GM21515 (cell line): Measurements from ENCODE around the gene ATP13A4.
"Not testable (repeated sequence)": the region's sequence is repeated elsewhere in the genome, so short reads cannot be mapped to it uniquely, and the experiment has no call there.

ENCODE experiments used
- ATAC-seq: cut with Tn5 transposase; IDR thresholded peaks from one replicate; pipeline ENCODE4 v1.9.1; 2021; ENCODE audit not compliant: unreplicated experiment

Gene ATP13A4

DNA sequence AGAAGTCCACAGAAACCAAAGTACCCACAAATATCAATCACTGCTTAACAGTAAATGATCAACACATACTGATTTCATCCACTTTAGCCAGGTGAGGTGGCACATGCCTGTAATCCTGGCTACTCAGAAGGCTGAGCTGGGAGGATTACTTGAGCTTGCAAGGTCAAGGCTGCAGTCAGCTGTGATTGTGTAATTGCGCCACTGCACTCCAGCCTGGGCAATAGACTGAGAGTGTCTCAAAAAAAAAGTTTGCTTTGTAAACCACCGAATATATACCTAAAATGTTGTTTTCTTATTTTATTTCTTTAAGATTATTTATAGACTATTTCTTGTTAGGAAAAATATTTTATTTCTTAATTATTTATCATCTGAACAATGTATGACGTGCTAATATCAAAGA is 8.7 kb upstream of the ATP13A4 start:
- no peak for ATAC-seq

DNA sequence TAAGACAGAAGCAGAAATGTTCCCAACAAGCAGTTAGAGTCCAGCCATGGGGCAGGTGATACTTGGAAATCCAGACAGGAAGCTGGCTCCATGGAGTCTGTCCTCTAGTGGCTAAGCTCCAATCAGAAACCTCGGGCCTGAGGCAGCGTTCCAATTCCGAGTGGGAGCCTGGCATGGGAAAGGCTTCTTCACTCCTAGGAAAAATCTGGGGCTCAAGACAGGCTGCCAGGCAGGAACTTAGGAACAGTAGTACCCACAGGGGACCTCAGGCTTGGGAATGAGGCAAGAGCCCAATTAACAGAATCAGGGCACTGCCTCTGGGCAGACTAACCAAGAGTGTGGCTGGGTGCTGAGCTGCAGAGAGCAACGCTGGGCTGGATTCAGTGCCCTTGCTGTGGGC is 6.2 kb upstream of the ATP13A4 start:
- no peak for ATAC-seq

DNA sequence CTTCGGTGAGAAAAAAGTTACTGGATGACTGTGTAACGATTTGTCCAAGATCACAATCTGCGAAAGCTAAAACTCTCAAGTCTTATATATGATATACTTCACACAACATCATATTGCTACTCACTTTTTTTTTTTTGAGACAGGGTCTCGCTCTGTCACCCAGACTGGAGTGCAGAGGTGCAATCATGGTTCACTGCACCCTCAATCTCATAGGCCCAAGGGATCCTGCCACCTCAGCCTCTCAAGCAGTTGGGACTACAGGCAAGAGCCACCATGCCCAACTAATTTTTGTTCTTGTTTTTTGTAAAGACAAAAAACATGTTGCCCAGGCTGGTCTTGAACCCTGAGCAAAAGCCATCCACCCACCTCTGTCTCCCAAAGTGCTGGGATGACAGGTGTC is 5.4 kb upstream of the ATP13A4 start:
- ATAC-seq: no peak

DNA sequence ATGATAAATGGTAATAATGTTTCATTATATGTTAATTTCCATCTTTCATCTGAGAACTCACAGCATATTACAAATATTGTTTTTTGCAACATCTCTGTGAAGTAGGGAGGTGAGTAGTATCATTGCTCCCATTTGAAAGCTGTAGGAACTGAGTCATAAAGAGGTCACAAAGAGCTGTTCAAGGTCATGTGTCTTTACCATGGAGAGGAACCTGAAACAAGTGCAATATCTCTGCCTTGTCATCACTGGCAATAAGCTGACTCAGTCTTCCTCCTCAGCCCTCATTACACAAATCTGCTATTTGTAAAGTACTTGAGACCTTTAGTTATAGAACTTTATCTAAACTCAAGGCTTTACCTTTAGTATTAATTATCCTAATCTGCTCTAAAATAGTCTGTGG is 4.4 kb upstream of the ATP13A4 start:
- no peak for ATAC-seq

DNA sequence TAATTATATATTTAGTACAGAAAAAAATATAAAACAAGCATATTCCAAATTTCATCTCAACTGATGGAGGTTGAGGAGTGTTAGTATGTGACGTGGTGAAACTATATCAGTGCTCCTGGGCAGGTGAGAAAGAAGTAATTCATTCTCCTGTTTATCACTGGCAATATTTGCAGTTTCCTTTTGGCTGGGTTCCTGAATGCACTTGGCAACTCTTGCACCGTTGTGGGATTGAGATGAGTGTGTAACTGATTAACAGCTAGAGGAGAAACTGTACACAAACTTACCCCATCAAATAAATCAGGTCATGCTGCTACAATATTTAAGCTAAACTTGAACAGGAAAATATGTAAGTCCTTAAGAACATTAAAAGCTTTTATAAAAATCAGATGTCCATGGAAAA is 2.1 kb upstream of the ATP13A4 start:
- no peak for ATAC-seq

DNA sequence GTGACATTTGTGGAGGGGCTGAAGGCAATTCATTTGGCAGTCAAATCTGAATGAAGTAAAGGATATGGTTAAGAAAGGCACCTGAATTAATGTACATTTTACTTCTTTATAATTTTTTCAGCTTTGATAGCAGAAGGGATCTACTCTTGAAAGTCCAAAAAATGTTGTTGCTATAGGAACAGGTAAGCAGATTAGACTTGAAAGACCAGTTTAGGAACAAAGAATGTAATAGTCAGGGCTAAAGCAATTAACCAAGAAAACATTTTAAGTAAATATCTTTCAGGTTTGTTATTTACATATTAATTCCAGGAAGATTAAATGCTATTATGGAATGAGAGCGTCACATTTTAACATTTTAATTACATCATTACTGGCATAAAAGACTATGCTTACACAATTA is 1.1 kb downstream of the ATP13A4 start:
- no peak for ATAC-seq

DNA sequence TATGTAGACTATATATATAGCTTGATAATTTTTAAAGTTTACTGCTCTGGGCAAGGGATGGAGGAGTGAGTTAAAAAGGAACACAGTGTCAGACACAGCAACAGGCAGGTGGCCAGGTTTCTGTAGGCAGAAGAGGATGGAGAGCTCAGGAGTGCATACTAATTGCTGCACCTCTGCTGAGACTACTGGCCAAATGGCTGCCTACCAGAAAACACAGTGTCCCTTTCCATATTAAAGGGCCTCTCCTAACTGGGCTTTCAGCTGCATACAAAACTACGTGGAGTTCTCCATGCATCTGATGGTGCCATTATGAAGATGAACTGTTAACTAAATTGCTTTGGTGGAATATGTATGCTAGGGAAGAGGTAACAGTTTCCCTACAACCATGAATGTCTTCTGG is 1.8 kb downstream of the ATP13A4 start:
- ATAC-seq: no peak

DNA sequence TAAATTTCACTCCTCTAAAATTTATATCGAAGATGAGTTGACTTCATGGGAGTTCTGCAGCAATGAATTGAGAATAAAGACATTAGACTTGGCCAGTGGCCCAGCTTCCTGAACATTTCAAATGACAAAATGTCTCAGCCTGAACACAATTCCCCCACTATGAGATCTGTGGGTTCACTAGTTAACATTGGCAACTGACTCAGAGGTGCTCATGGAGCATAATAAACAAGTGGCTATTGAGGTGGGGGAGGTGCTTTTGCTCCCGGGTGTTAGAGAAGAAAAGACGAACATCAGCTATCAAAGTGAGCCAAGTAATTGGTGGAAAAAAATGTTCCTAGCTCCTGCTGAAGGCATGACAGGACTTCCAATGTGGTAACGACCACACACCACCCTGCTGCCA is 6.3 kb downstream of the ATP13A4 start:
- ATAC-seq: no peak

DNA sequence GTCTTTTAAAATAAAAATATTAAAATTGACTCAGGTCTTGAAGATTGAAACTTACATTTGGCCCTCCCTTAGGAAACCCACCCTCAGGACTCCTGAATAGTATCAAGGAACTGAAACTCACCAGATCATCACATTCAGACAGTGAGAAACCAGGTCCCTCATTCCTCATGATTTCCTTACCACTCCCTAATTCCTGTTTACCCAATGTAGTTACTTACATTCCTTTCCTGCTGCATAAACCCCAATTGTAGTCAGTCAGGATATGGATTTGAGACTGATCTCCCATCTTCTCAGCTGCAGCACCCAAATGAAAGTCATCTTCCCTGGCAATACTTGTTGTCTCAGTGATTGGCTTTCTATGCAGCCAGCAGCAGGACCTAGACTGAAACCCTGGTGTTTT is 8.6 kb downstream of the ATP13A4 start:
- no peak for ATAC-seq

DNA sequence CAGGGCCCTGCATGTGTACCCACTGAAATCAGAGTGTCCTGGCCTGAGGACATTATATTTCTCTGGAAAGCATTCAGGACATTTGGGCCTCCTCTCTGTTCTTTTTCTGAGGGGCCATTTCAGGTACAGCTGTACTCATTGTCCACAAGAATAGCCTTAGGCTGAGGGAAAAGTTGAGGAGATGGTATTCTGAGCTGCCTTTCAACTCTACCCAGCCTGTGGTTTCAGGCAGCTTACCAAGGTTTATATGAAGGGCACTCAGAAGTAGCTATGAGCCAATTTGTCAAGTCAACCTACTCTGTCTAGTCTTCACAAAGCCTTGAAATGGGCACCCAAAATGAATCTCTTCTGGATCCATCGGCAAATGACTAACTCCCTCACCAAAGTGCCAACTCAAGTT is 9.4 kb downstream of the ATP13A4 start:
- ATAC-seq: no peak

DNA sequence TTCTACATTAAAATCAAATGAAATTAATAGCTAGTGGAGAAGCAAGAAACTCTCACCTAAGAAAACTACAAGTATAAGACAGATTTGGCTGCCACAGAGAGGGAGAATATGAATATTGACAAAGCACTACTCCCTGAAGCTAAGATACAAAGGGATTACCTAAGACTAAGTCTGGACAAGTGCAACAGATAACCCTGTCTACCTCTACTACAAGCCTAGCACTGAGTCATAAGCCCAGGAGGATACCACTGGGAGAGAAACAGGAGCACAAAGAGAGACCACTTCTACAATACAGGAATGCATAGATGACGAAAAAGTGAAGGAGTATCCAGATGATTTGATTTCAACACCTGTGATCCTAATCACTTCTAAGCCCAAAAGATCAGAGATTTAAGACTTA is 10.4 kb downstream of the ATP13A4 start:
- no peak for ATAC-seq

DNA sequence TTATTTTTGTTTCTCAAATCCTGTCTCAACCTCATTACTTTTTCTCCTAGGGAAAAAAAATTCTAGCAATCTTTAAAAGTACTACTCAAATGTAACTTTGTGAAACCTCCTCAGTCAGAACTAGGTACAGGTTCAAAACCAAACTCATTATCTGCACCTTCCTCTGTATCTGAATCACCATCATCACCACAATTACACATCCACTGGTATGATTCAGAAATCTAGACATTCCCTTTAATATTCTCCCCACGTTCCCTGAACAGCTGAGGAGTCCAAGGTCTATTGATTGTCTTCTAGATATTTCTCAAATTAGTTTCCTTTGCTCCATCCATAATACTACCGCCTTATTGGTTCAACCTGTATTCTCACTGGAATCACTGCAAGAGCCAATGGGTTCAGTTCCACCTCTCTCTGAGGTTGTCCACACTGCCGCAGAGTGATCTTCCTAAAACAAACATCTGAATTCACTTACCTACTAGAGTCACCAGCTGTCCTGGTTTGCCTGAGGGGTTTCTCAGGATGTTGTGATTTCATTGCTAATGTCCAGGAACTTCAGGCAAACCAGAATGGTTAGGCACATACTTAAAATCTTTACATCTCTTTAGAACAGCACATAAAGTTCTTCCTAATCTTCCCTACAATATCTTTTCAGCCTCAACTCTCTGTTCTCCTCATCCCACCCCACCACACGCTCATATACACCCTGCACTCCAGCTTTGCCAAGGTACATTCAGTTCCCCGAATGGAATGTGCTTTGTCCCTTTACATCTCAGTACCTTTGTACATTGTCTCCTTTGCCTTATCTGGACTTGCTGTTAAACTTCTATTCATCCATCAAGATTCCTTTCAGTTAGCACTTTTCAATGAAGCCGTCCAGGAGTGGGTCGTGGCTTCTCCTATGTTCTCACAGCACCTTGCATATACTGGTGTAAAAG is 24.2 kb downstream of the ATP13A4 start:
- no peak for ATAC-seq

DNA sequence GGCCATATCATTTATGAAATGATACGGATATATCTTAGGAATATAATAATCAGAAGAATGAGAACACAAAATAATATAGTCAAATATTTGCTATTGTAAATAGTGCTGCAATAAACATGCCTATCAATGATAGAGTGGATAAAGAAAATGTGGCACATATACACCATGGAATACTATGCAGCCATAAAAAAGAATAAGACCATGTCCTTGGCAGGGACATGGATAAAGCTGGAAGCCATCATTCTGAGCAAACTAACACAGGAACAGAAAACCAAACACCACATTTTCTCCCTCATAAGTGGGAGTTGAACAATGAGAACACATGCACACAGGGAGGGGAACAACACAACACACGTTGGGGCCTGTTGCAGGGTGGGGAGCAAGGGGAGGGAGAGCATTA is 28.6 kb downstream of the ATP13A4 start:
- ATAC-seq: not testable (repeated sequence)

DNA sequence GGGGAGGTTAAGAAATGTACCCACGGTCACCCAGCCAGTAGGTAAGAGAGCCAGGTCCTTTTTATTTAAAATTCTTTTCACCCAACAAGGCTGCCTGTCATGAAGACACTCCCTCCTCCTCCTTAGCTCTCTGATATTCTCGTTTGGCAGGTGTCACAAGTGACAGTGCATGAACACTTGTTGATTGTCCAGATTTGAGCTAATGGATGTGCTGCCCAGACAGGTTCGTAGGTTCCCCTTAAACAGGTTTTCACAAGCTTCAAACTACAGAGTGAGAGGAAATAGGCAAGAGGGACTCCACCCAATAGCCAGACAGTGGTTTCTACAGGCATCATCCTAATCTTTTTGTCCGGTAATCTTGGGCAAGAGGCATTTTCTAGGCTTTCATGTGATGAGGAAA is 32.2 kb downstream of the ATP13A4 start:
- no peak for ATAC-seq

DNA sequence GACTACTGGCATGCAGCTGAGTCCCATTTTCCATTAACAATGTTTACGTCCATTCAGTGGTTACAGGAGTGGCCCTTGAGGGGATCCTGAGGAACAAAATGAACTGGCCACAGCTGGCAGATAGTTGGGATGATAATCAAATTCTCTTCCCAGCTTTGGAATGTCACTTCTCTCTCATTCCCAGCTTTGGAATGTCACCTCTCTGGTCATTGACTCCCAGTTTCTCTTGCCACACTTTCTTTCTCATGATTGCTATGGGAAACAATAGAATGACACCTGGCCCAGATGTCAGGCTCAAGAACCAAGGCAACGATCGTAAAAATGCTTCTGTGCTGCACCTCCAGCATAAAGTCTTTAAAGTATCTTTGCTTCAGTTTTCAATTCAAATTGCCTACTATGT is 34.0 kb downstream of the ATP13A4 start:
- no peak for ATAC-seq

DNA sequence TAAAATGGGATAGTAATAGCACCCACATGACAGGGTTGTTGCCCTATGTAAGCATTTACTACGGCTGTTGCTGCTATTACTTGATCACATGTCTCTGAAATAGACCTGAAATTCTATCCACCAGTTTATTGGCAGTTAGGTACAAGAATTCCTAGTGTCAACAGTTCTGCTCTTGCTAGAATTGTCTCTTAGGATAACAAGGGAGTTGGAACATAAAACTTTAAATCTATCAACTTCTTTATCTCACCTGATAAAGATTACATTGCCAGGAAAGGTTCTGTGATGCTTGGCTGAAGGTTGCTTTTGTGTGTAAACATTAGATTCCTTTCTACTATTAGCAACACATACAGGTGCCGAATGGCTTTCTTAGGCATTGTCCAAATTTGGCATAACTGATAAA is 38.7 kb downstream of the ATP13A4 start:
- ATAC-seq: no peak

DNA sequence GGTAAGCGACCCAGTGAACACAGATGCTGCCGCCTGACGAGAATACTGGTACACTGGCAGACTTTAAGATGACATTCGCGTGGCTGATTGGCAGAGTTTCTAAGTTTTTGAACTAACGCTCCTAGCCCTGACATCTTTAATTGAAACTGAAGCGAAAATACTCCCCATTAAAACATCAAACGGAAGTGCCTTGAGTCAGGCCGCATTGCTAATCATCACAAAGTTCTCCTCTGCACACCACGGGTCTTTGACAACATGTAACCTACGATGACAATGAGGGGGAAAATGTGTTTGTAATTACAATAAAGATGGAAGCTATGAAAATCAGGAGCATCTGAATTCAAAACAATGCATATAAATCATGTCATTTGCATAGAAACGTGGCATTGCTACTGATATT is 44.5 kb downstream of the ATP13A4 start:
- ATAC-seq: no peak

DNA sequence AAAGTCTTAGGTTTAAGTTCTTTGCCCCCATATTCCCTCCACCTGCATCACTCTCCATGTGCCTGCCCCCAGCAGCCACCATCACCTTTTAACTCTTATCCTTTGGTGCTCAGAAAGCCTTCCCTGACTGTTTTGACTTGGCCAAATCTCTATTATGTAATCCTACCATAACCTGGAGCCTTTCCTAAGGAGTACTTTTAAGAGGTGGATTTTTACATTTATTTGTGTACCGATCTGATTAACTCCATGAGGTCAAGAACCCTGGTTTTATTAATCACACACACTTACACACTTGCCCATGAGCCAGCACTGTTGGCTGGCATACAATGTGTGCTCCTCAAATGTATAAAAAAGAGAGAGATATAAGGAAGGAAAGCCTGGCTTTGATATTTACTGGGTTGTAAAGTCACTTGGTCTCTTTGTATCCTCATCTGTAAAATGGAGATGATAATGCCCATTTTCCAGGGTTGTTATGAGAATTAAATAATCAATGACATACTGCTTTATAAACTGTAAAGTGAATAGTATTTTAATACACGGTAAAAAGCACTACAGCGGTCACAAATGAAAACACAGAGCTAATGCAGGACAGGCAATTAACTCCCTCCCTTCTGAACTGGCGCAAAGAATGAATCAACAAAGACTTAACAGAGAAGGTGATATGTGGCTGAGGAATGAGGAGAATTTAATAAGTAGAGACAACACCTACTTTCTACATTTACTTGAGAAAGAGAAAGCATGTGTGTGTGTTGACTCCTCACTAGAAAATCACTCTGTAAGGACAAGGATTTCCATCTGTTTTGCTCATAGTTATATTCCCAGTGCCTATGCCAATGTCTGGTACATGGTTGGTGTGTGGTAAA is 45.4 kb downstream of the ATP13A4 start:
- ATAC-seq: no peak

DNA sequence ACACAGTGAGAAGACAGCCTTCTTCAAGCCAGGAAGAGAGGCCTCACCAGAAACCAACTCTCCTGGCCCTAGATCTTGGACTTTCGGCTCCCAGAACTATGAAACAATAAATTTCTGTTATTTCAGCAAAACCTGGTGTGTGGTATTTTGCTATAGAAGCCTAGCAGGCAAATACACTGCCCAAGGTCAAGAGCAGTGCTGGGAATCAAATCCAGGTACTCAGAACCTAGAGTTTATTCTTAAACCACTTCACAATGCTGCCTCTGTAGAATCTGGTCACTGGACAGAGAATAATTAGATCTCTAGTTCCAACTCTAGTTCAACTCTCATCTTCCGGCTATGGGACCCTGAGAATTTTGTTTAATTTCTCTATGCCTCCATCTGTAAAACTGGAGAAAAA is 46.6 kb downstream of the ATP13A4 start:
- no peak for ATAC-seq

DNA sequence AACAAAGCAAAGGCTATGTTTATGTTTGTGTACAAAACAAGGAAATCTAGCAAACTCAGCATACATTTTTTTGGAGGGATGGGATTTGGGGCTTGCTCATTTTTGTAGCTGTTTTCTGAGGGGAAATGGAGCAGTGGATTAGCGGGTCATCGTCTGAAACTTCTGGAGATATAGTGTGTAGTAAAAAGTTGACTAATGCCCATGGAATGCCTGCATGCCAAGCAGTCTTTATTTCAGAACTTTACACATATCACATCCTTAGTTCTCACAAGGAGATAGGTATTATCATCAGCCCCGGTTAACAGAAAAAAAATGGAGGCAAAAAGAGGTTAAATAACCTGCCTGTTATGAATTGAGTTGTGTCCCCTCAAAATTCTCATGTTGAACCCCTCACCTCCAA is 47.1 kb downstream of the ATP13A4 start:
- no peak for ATAC-seq

DNA sequence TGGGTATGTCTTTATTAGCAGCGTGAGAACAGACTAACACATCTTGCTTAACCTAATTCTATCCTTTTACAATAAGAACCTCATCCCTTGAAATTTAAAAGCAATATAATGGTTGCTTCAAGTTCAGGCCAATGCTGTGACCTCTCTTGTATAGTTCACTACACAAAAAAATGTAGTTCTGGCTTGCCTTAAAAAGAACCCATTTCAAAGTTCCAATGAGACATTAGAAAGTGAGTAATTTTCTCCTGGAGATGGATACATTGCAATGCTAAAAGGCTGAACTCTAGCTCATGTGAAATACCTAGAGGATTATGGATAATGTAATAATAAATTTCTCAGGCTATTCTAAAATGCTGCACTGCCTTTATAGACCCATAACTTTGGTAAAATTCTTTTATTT is 47.8 kb downstream of the ATP13A4 start:
- ATAC-seq: no peak

DNA sequence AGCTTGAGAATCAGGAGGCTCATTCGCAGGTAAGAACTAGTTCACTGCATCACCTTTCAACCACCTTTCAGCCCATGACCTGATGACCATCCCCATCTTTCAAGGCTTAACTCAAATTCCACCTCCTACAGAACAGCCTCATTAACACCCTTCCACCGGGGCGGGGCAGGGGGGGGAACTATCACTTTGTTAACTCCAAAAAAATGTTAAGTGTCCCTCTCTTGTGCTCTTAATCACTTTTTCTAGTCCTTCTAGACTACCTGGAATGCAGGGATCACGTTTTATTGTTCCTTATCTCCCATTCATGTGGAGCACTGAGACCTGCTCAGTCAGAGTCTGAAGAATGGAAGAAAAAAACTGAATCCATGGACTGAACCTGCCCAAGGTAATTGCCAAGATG is 51.8 kb downstream of the ATP13A4 start:
- ATAC-seq: no peak
